ENCODE results near the gene NDUFV2. TPM values are rescaled to one million over a fixed set of nuclear protein-coding genes. Genes with fewer than 3 reads are reported as not detected.

NDUFV2 gene
- total RNA-seq, 1 donor from 2014 or later = 95.1 TPM

DNA sequence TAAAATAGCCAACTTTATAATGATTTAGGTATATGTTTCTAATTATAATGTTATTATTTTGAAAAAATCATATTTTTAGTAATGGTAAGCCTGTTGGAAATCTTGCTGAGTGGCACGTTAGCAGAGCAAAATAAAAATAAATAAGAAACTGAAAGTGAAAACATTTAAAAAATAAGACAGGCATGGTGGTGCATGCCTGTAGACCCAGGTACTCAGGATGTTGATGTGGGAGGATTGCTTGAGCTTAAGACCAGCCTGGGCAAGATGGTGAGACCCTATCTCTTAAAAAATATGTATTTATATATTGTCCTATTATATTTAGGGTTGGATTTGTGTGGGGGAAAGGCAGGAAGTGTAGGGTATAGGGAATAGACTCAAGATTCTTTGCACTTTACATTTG lies 18.3 kb downstream of the NDUFV2 start:
- no peak for DNase-seq

DNA sequence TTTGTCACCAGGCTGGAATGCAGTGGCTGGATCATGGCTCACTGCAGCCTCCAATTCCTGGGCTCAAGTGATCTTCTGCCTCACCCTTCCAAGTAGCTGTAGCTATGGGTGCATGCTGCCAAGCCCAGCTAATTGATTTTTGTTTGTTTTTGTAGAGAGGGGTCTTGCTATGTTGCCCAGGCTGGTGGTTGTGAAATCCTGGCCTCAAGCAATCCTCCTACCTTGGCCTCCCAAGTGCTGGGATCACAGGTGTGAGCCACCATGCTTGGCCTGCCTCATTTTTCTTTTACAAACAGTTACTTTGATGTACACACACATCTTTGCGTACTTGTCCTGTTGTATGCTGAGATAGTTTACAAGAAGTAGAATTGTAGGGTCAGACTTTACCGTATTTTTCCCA lies 21.0 kb downstream of the NDUFV2 start:
- no peak for DNase-seq

GRCh38 chr18:9124824-9125223 lies 22.3 kb downstream of the NDUFV2 start:
- DNase-seq = no peak

- DNase-seq = no peak
These were observed 23.8 kb downstream of the NDUFV2 start for GRCh38 chr18:9126337-9126736.

DNA sequence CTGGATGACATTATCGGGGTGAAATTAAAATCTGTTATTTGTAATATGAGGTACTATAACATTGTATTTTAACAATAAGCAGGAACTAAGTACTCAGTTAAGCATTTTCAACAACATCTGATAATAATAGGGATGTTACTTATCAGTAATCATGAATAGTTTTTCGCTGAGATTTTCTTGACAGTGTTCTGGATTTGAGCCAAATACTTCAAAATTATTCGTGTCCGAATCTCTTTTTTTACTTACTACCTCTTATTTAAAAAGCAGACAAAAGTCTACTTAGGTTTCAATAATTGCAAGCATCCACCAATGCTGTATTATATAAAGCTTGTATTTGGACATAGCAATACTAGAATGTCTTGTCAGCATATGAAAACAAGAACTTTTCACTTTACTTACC lies 27.7 kb downstream of the NDUFV2 start:
- no peak for DNase-seq

GRCh38 chr18:9130806-9131205 lies 28.3 kb downstream of the NDUFV2 start:
- DNase-seq = no peak

- no peak for DNase-seq
These were observed 30.1 kb downstream of the NDUFV2 start for GRCh38 chr18:9132628-9133027.

DNA sequence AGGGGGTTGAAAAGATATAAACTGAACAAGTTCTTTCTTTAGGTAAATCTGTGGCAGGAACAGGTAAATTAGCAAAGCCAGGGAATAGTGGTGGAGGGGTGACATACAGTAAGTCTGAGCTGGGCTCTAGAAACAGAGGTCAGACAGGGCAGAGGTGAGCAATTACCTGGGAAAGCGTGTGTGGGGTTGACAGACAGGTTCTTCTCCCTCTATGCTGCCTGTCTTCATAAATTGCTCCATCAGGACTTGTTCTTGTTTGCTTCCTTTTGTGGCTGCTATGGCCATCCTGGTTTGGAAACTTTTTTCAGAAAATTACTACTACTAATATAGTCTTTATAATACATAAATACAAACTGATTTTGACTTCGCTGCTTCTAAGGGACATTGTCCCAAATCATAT lies 30.7 kb downstream of the NDUFV2 start:
- DNase-seq = no peak

GRCh38 chr18:9135081-9135911 lies 32.8 kb downstream of the NDUFV2 start:
- DNase-seq = no peak

DNA sequence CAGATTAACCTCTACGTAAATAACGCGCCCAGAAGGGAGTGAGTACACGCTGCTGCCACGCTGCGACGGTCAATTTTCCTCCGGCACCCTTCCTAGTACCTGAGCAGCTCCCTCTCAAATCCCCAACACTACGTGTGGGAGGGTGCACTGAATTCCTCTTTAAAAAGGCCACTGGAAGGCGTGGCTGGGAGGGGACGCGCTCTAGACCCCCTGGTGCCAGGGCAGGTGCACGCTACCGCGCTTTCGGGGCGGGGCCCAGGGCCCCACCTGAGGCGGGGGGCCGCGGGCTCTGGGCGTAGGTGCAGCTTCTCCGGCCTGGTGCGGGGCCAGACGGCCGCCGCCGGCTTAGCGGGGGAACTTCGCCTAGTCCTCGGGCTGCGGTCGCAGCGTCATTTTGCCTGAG lies 33.4 kb downstream of the NDUFV2 start:
- DNase-seq = peak; percentile 46

DNA sequence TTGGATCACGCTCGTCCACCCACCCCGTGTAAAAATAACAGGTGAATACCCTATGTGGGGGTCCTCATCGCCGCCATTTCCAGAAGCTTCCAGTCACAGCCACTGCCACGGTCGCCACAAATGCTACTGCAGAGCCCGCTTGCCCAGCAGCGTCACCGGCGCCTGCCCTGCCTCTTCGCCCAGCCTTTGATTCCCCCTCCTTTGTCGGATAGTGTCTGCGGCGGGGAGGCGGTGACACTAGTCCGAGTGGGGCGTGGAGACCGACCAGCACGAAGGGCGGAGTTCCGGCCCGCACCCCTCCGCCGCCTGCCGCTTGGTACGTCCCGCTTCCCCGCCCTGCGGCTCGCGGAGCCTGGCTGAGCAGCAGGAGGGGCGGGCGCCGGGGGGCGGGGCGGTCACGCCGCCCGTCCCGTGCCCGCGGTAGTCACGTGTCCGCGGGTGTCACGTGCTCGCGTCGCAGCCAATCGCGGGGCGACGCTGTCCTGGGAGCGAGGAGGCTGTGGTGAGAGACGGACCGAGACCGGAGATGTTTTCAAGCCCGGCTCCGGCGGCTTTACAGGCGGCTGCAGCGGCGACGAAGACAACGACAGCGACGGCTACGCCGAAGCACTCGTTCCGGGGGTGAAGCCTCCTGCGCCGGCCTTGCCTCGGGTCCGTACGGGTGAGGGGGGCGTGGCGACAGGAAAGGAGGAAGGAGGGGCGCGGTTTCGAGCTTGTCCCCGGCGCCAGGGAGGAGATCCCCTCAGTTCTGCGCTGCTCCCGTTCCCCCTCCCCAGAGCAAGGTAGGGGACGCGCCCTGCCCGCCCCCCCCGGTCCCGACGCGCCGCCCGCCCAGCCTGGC lies 34.0 kb downstream of the NDUFV2 start, which contains the start of gene ANKRD12:
ANKRD12 (plus strand) TSS at position 467 of the 841 bp plus-strand sequence. CDS start 45,652 bp downstream, outside the sequence.
- DNase-seq = peak; percentile 98

DNA sequence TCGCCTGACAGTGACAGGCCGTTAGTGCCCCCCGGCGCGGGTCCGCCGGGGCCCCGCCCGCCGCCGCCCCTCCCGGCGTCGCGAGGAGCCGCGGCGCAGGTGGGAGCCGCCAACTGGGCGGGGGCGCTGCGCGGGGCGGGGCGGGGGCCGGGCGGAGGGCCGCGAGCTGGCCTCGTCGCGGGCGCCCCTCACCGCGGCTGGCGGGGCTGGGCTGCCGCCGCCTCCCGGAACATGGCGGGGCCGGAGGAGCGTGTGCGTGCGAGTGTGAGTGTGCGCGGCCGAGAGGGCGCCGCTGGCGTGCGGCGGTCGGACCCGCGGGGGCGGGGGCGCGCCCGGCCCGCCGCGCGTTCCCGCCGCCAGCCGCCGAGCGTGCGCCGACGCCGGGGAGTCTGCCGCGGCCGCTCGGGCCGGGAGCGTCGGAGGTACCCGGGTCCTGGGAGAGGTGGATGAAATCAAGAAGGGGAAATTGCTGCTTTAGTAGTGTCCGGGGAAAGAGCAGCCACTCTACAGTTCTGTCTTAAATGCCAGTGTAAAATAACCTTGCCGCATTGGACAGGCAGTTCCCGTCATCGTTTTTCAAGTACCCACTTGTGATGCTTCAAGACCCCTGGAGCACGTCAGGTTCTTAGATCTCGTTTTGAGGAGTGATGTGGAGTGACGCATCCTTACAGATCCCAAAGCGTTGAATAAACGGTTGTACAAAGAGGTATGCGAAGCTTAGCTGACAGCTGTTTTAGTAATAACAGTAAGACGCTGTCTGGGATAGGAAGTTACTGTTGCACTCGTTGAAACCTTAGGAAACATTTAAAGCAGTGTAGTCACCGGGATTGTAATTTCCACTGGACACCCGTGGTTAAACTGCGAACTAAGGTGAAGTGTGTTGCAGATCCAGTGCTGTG lies 34.9 kb downstream of the NDUFV2 start:
- no peak for DNase-seq

DNA sequence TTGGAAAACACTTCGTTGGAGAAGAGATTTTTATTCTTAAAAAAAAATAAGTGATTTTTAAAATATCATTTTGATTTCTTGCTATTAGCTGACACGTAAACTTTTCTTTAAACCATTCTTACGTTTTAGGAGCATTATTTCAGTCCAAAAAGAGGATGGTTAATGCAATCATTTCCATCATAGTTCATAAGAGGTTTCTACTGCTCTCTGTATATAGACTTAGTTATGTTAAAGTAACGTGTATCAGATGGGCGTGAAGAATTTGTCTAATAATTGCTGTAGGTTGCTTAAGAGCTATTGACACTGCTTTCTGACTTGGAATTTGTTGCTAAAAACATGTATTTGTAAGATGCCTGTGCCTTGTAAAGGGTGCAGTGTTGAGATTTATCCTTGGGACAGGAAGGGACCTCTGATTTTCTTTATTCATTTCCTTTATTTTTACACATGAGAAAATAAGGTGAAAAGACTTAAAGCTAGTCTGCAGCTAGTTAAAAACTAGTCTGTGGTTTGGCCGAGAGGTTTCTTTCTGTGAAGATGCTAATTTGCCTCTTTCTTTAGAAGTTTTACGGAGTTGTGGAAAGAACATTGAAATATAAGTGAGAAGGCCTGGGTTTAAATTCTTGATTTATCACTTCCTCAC lies 37.0 kb downstream of the NDUFV2 start:
- DNase-seq = no peak

DNA sequence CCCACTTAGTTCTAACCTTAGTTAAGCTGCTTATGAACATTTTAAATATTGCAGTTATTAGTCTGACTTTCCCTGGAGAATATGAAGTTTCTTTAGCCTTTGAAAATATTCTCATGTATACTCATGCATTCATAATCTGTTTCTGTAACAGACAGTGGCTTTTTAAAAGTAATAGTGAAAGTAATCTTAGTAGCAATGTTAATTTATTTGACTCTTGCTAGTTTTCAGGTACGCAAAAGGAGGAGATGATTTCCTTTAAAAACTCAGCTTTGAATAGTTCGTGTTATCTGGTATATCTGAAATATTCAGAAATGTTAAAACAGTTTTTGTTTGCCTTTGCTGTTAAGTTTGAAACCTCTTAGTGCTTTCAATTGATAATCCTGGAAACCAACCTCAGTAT lies 37.9 kb downstream of the NDUFV2 start:
- no peak for DNase-seq

DNA sequence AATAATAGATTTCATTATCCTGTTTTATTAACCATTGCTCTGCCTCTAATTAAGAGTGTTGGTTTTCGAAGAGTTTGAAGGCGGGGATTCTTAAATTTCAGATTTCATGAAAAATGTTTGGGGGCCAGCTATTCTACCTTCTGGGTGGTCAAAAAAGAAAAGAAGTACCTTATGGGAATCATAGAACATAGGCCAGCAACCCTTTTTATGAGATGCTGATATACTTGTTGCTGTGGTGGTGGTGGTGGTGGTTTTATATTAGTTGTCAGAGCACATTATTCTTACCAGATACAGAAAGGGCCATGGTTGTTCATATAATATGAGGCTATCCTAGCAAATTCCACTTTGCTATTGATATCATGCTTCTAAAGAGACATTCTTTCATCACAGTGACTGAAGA lies 38.5 kb downstream of the NDUFV2 start:
- no peak for DNase-seq

DNA sequence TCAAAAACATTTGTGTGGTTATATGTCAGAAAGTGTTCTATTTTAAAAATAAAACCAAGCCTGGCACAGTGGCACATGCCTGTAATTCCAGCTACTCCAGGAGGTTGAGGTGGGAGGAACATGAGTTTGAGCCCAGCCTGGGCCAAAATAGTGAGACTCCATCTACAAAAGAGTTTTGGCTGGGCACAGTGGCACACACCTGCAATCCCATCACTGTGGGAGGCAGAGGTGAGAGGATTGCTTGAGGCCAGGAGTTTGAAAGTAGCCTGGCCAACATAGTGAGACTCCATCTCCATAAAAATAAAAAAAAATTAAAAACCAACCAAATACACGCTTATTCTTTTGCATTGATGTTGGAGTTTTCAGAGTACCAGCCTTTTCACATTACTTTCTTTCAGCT lies 43.7 kb downstream of the NDUFV2 start:
- DNase-seq = no peak

GRCh38 chr18:9147440-9148202 lies 45.1 kb downstream of the NDUFV2 start:
- DNase-seq = no peak

DNA sequence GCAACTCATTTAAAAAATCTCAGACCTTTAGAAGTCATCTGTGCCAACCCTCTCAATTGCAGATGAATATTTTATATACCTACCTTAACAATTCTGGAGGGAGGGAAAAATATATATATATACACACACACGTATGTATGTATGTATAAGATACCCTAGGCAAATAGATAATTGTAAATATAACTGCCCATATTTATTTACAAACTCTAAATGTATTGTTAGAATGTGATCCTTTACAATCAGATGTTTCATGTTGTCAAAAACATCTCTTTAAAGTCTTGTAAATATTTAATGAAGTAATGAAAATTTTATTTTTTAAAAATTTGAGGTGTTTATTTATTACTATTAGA lies 45.7 kb downstream of the NDUFV2 start:
- DNase-seq = no peak

DNA sequence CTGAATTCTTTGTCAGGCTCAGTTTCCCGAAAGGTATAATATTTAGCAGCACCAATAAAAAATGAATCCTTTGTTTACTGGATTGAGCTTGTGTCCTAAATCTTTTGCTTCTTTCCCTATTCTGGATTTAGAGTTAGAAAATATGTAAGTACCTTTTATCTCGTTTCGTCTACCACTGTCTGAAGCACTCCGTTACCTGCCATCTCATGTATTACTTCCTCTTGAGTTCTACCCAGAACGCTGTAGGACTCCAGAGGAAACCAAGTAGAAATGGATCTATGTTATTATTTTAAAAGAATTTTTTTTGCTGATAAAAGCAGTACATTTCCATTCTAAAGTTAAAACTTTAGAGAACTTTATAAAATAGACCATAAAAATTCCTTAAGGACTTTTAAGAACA lies 47.6 kb downstream of the NDUFV2 start:
- DNase-seq = no peak

DNA sequence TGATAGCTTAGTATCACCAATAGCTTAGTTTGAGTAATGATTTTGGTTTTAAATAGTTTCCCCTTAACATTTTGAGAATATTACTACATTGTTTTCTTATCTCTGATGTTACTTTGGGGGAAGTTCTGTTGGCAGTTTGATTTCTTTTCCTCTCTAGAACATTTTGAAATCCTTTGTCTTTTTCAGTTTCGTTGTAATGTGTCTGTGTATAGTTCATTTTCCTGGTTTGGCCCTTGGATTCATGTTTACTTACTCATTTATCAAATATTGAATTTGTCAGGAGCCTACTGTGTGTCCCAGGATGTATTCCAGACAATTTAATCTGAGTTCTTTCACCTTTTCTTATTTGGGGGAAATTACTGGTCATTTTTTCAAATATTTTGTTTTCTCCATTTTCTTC lies 50.8 kb downstream of the NDUFV2 start:
- DNase-seq = no peak

DNA sequence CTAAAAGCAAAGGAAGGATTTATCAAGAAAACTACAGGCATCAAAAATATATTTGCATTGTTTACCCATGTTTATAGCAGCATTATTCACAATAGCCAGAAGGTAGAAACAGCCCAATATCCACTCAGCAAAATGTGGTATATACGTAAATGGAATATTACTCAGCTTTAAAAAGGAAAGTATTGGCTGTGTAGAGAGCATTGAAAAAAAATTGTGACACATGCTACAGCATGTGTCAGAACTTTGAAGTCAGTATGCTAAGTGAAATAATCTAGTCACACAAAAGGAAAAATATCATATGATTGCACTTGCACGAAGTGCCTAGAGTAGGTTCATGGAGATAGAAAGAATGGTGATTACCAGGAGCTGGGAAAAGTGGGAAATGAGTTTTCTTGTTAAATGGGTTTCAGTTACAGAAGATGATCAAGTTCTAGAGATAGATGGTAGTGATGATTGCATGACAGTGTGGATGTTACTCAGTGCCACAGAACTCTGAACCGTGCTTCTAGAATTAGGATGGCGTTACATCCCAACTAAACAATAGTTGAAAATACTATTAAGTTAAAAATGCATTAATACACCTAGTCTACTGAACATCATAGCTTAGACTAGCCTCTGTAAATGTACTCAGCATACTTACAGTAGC lies 54.2 kb downstream of the NDUFV2 start:
- no peak for DNase-seq

Measured in occipital lobe (tissue), 2 donors.